GM12873 (cell line): ENCODE measurements around the gene PPP2R5D.

ENCODE experiments used
- TF ChIP-seq, protein P1 (sequence below): IDR thresholded peaks from 2 replicates; pipeline ENCODE4 v1.5.1; 2012; ENCODE audit warnings: low read depth, mild to moderate bottlenecking, moderate library complexity, low read length, control low read depth; ENCODE audit not compliant: insufficient read depth; ENCODE audit errors: missing control alignments

Gene PPP2R5D

GRCh38 chr6:43014434-43014909, 30.1 kb downstream of the PPP2R5D start:
- TF ChIP-seq, protein P1, sequence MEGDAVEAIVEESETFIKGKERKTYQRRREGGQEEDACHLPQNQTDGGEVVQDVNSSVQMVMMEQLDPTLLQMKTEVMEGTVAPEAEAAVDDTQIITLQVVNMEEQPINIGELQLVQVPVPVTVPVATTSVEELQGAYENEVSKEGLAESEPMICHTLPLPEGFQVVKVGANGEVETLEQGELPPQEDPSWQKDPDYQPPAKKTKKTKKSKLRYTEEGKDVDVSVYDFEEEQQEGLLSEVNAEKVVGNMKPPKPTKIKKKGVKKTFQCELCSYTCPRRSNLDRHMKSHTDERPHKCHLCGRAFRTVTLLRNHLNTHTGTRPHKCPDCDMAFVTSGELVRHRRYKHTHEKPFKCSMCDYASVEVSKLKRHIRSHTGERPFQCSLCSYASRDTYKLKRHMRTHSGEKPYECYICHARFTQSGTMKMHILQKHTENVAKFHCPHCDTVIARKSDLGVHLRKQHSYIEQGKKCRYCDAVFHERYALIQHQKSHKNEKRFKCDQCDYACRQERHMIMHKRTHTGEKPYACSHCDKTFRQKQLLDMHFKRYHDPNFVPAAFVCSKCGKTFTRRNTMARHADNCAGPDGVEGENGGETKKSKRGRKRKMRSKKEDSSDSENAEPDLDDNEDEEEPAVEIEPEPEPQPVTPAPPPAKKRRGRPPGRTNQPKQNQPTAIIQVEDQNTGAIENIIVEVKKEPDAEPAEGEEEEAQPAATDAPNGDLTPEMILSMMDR = no peak

DNA sequence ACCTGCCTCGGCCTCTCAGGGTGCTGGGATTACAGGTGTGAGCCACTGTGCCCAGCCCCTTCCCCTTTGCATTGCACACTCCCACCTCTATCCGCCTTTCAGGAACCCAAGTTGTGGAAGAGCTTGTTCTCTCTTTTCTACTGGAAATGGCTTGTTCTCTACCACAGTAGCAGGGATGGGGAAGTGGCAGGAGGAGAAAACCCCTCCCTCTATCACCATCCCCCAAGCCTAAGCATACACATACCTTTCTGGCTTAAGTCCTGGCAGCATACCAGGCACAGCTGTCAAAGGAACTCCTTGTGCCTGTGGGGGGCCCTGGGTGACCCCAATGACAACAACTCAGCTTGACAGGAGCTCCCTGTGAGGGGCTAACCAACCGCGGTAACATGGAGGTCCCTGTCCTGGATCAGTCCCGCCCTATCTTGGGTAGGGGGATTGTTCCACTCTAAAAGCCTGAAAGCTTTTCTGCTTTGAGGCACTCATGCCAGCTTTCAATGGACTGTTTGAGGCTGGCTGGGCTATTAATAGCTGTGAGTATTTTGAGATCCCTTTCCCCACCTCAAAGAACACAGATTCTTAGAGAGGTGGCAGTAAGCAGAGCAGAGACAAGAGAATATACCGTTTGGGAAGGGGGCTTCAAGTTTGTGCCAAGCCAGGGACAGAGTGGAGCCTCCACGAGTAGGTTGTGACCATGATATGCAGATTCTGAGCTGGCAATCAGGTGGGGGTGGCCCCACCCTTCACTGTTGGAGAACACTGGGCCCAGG, 32.0 kb downstream of the PPP2R5D start:
- TF ChIP-seq, protein P1 = no peak

- TF ChIP-seq, protein P1 = no peak
These were observed 32.6 kb downstream of the PPP2R5D start for GRCh38 chr6:43016943-43017334.

DNA sequence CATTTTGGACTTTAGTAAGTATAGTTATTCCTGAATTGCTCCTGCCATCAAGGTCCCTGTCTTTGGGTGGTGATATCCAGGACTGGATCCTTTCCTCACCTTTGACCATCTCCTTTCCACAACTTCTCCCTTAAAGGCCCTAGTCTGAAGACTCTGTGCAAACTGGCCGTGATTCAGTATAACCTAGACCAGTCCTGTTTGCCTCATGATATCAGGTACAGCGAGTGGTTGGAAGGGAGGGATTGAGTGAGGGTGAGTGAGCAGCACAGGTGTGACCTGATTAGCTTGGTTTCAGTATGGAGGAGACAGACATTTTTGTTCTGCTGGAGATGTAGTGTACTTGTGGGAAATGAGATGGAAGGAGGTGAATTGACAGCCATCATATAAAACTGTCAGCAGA, 34.8 kb downstream of the PPP2R5D start:
- TF ChIP-seq, protein P1 = no peak

- TF ChIP-seq, protein P1 = no peak
These were observed 35.8 kb downstream of the PPP2R5D start for GRCh38 chr6:43020052-43020705.

- TF ChIP-seq, protein P1 = no peak
These were observed 36.5 kb downstream of the PPP2R5D start for GRCh38 chr6:43020847-43021246.

DNA sequence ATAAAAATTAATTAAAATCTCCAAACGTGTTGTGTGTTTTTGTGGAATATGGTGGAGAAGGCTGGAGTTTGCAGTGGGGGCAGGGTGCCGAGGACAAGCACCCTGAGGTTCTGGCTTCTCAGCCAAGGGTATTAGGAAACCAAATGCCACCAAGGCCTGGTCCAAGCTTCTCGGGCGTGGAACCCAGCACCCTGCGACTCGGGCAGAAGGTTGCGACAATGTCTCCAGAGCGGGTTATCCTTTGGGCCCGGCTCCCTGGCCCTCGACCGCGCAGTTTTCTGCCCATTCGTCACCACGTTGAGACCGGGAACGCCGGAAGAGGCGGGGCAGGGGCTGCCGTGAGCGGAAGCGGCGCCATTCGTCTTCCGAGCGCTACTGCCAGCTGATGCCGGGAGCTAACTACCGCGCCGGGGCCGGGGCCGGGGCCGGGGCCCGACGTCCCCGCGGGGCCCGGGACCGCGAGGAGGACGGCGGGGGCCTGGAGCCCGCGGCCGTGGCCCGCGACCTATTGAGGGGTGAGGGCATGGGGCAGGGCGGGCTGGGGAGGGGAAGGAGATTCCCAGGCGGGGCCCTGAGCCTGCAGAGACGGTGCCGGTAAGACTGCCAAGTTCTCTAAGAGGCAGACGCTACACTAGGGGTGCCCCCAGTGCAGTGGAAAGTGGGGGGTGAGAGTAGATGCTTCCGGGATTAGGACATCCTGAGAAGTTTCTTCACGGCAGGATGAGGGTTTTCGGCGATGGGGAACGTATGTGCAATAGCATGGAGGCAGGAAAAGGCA, 37.1 kb downstream of the PPP2R5D start, which contains the start of gene RRP36:
RRP36 (plus strand) TSS at position 354 of the 778 bp plus-strand sequence; CDS start at position 386, 32 bp downstream.
- TF ChIP-seq, protein P1 = no peak
